HEK293T (cell line): ENCODE measurements around the gene RAB8B.

Experiments used
- CTCF ChIA-PET: fragments of 350-600 bp; formaldehyde crosslinking; extraction: SDS; loops from one replicate; lab custom pipeline; 2021; ENCODE audit warnings: antibody characterized with exemption, inconsistent platforms; lab: Yijun Ruan, JAX
- POLR2A ChIA-PET: fragments of 350-600 bp; formaldehyde crosslinking; extraction: SDS; loops from one replicate; lab custom pipeline; 2020; ENCODE audit warnings: antibody characterized with exemption, inconsistent platforms; lab: Yijun Ruan, JAX
- DNase-seq: peaks from one replicate; pipeline ENCODE4 v3.0.0; 2012; ENCODE audit warnings: mixed read lengths; ENCODE audit errors: extremely low spot score
- ARNT ChIP-seq: fragments of 450-650 bp; IDR thresholded peaks from 2 replicates; pipeline ENCODE4 v1.6.1; 2017; ENCODE audit warnings: mild to moderate bottlenecking
- BHLHE40 ChIP-seq: fragments of 450-650 bp; IDR thresholded peaks from 2 replicates; pipeline ENCODE4 v1.6.1; 2016; ENCODE audit warnings: mild to moderate bottlenecking, moderate library complexity, borderline replicate concordance
- CTBP1 ChIP-seq: fragments of 450-650 bp; IDR thresholded peaks from 2 replicates; pipeline ENCODE4 v1.6.1; 2016; ENCODE audit warnings: borderline replicate concordance
- ELF4 ChIP-seq: fragments of 450-650 bp; IDR thresholded peaks from 2 replicates; pipeline ENCODE4 v1.6.1; 2017; ENCODE audit warnings: antibody characterized with exemption
- FOXA1 ChIP-seq: fragments of 450-650 bp; IDR thresholded peaks from 2 replicates; pipeline ENCODE4 v1.6.1; 2016; ENCODE audit warnings: mild to moderate bottlenecking
- FOXK2 ChIP-seq: fragments of 450-650 bp; IDR thresholded peaks from 2 replicates; pipeline ENCODE4 v1.6.1; 2016; ENCODE audit warnings: mild to moderate bottlenecking
- FOXM1 ChIP-seq: fragments of 450-650 bp; IDR thresholded peaks from 2 replicates; pipeline ENCODE4 v1.6.1; 2017; ENCODE audit warnings: mild to moderate bottlenecking, borderline replicate concordance
- HDGF ChIP-seq: fragments of 450-650 bp; IDR thresholded peaks from 2 replicates; pipeline ENCODE4 v1.6.1; 2017; ENCODE audit warnings: antibody characterized with exemption, borderline replicate concordance
- L3MBTL2 ChIP-seq: fragments of 450-650 bp; conservative IDR thresholded peaks from 2 replicates; pipeline ENCODE4 v1.6.1; 2016; ENCODE audit warnings: mild to moderate bottlenecking
- LEF1 ChIP-seq: fragments of 450-650 bp; IDR thresholded peaks from 2 replicates; pipeline ENCODE4 v1.6.1; 2017; ENCODE audit warnings: mild to moderate bottlenecking, borderline replicate concordance
- NFRKB ChIP-seq: fragments of 450-650 bp; IDR thresholded peaks from 2 replicates; pipeline ENCODE4 v1.6.1; 2016; ENCODE audit warnings: mild to moderate bottlenecking, moderate library complexity
- PKNOX1 ChIP-seq: fragments of 450-650 bp; IDR thresholded peaks from 2 replicates; pipeline ENCODE4 v1.6.1; 2016
- SP1 ChIP-seq: fragments of 450-650 bp; IDR thresholded peaks from 2 replicates; pipeline ENCODE4 v1.6.1; 2017
- SUZ12 ChIP-seq: fragments of 450-650 bp; IDR thresholded peaks from 2 replicates; pipeline ENCODE4 v1.6.1; 2016; ENCODE audit warnings: mild to moderate bottlenecking
- TARDBP ChIP-seq: fragments of 450-650 bp; IDR thresholded peaks from 2 replicates; pipeline ENCODE4 v1.6.1; 2016
- ZNF384 ChIP-seq: fragments of 450-650 bp; IDR thresholded peaks from 2 replicates; pipeline ENCODE4 v1.6.1; 2016

RAB8B gene

GRCh38 chr15:63227689-63228088 lies 38.3 kb downstream of the RAB8B start:
- no peak for DNase-seq
- TF ChIP-seq CTBP1, result no peak
- no peak for TF ChIP-seq LEF1
- no peak for TF ChIP-seq FOXA1
- no peak for TF ChIP-seq ZNF384
- no peak for TF ChIP-seq HDGF
- no peak for TF ChIP-seq BHLHE40
- no peak for TF ChIP-seq SP1
- TF ChIP-seq ELF4, result no peak
- TF ChIP-seq TARDBP, result no peak
- CTCF ChIA-PET, result no interaction called here
- POLR2A ChIA-PET, result no interaction called here

GRCh38 chr15:63231206-63231605 lies 41.8 kb downstream of the RAB8B start:
- TF ChIP-seq FOXA1 (no peak), SUZ12 (no peak), FOXK2 (no peak), ZNF384 (no peak), LEF1 (no peak)
- DNase-seq, result no peak
- ChIA-PET POLR2A (no interaction called here), CTCF (interaction anchor here (0.6 to 0.8 kb wide), 2 partner anchors 17 to 81 kb away, joined by 3 read pairs; no protein-coding TSS in a partner anchor)

GRCh38 chr15:63231706-63232105 lies 42.3 kb downstream of the RAB8B start:
- ChIA-PET CTCF (interaction anchor here (0.8 kb wide), 1 partner anchor 81 kb away, joined by 3 read pairs; no protein-coding TSS in a partner anchor), POLR2A (no interaction called here)
- no peak for DNase-seq
- no peak for TF ChIP-seq FOXA1
- no peak for TF ChIP-seq FOXM1
- no peak for TF ChIP-seq SP1
- no peak for TF ChIP-seq ELF4
- TF ChIP-seq BHLHE40, result no peak
- TF ChIP-seq ARNT, result no peak
- TF ChIP-seq L3MBTL2, result no peak
- no peak for TF ChIP-seq PKNOX1
- no peak for TF ChIP-seq NFRKB
- no peak for TF ChIP-seq LEF1
- TF ChIP-seq HDGF, result no peak
- no peak for TF ChIP-seq FOXK2
- TF ChIP-seq TARDBP, result no peak
- TF ChIP-seq CTBP1, result no peak
- no peak for TF ChIP-seq ZNF384
- TF ChIP-seq SUZ12, result no peak

- no peak for DNase-seq
- POLR2A ChIA-PET, result no interaction called here
- TF ChIP-seq ELF4 (no peak), HDGF (no peak), NFRKB (no peak), L3MBTL2 (no peak), ARNT (no peak), SUZ12 (no peak), PKNOX1 (no peak), SP1 (no peak), ZNF384 (no peak), FOXK2 (no peak), FOXA1 (no peak), TARDBP (no peak), LEF1 (no peak), BHLHE40 (no peak)
- CTCF ChIA-PET, result interaction anchor here (0.6 kb wide), 1 partner anchor 190 kb away, joined by 7 read pairs; no protein-coding TSS in a partner anchor
Measured at GRCh38 chr15:63232405-63232804, 43.0 kb downstream of the RAB8B start.

- POLR2A ChIA-PET, result interaction anchor here (1.0 kb wide), 1 partner anchor 76 kb away, joined by 3 read pairs; the partner anchor contains the start of gene RPS27L
- no peak for TF ChIP-seq BHLHE40
- TF ChIP-seq HDGF, result no peak
- no peak for TF ChIP-seq NFRKB
- no peak for TF ChIP-seq FOXA1
- TF ChIP-seq PKNOX1, result no peak
- TF ChIP-seq SUZ12, result no peak
- TF ChIP-seq SP1, result no peak
- no peak for TF ChIP-seq FOXM1
- TF ChIP-seq CTBP1, result no peak
- no peak for TF ChIP-seq ELF4
- TF ChIP-seq L3MBTL2, result no peak
- no peak for TF ChIP-seq FOXK2
- TF ChIP-seq TARDBP, result no peak
- TF ChIP-seq LEF1, result no peak
- TF ChIP-seq ZNF384, result no peak
- no peak for TF ChIP-seq ARNT
- CTCF ChIA-PET, result interaction anchor here (0.6 kb wide), 1 partner anchor 191 kb away, joined by 7 read pairs; no protein-coding TSS in a partner anchor
- DNase-seq, result no peak
Measured at GRCh38 chr15:63232943-63233342, 43.5 kb downstream of the RAB8B start.

GRCh38 chr15:63233667-63234423 lies 44.4 kb downstream of the RAB8B start:
- POLR2A ChIA-PET, result interaction anchor here (1.0 kb wide), 1 partner anchor 76 kb away, joined by 3 read pairs; the partner anchor contains the start of gene RPS27L
- TF ChIP-seq FOXK2, result no peak
- no peak for TF ChIP-seq HDGF
- no peak for TF ChIP-seq ELF4
- no peak for TF ChIP-seq L3MBTL2
- no peak for DNase-seq
- CTCF ChIA-PET, result no interaction called here
